Measurements from ENCODE around the gene ARID4B. TPM values are rescaled to one million over a fixed set of nuclear protein-coding genes. Genes with fewer than 3 reads are reported as not detected.

Gene ARID4B
- total RNA-seq, 1 donor from 2014 or later: 20.0 TPM

DNA sequence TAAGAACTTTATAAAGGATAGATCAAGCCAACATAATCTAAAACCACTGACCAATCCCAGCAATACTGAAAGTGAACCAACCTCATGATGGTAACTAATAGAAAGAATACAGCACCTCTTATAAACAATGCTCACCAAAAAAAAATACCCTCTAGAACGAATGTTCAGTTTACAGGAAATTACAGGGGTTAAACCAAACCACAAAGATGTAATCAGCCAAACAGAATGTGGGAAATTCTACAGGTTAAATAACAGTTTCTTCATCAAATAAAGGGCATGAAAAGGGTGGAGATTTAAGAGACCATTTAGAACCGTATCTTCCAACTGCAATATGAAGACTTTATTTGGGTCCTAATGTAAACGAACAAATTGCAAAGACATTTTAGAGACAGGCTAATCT is 30.4 kb downstream of the ARID4B start:
- H3K27me3 ChIP-seq (ENCODE audit: control insufficient read depth, insufficient read depth, low read length): no peaks in the 10 kb centered on the region
- no peak for DNase-seq (ENCODE audit: low read depth)
- TF ChIP-seq, protein P1, sequence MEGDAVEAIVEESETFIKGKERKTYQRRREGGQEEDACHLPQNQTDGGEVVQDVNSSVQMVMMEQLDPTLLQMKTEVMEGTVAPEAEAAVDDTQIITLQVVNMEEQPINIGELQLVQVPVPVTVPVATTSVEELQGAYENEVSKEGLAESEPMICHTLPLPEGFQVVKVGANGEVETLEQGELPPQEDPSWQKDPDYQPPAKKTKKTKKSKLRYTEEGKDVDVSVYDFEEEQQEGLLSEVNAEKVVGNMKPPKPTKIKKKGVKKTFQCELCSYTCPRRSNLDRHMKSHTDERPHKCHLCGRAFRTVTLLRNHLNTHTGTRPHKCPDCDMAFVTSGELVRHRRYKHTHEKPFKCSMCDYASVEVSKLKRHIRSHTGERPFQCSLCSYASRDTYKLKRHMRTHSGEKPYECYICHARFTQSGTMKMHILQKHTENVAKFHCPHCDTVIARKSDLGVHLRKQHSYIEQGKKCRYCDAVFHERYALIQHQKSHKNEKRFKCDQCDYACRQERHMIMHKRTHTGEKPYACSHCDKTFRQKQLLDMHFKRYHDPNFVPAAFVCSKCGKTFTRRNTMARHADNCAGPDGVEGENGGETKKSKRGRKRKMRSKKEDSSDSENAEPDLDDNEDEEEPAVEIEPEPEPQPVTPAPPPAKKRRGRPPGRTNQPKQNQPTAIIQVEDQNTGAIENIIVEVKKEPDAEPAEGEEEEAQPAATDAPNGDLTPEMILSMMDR (IDR thresholded peaks at IDR 0.05; ENCODE audit: insufficient read depth, low read length, poor library complexity, severe bottlenecking): no peak

GRCh38 chr1:235296729-235297128 is 31.2 kb downstream of the ARID4B start:
- no peak overlapping the region for H3K4me3 ChIP-seq (ENCODE audit: low read depth, low read length)
- H3K27me3 ChIP-seq (ENCODE audit: control insufficient read depth, insufficient read depth, low read length): no peaks in the 10 kb centered on the region
- no peak for DNase-seq (ENCODE audit: low read depth)
- TF ChIP-seq, protein P1 (IDR thresholded peaks at IDR 0.05; ENCODE audit: insufficient read depth, low read length, poor library complexity, severe bottlenecking): no peak
- no peaks in the 10 kb centered on the region for H3K36me3 ChIP-seq (ENCODE audit: control insufficient read depth, insufficient read depth, low read length)

More for the DNA sequence above, 30.4 kb downstream of the ARID4B start:
- no peak overlapping the region for H3K4me3 ChIP-seq (ENCODE audit: low read depth, low read length)
- no peaks in the 10 kb centered on the region for H3K36me3 ChIP-seq (ENCODE audit: control insufficient read depth, insufficient read depth, low read length)

GRCh38 chr1:235295902-235296350 is 32.1 kb downstream of the ARID4B start:
- TF ChIP-seq, protein P1 (IDR thresholded peaks at IDR 0.05; ENCODE audit: insufficient read depth, low read length, poor library complexity, severe bottlenecking): no peak
- Histone ChIP-seq H3K27me3 (ENCODE audit: control insufficient read depth, insufficient read depth, low read length) (no peaks in the 10 kb centered on the region), H3K4me3 (ENCODE audit: low read depth, low read length) (no peak overlapping the region), H3K36me3 (ENCODE audit: control insufficient read depth, insufficient read depth, low read length) (no peaks in the 10 kb centered on the region)
- DNase-seq (ENCODE audit: low read depth): peak; percentile 16

DNA sequence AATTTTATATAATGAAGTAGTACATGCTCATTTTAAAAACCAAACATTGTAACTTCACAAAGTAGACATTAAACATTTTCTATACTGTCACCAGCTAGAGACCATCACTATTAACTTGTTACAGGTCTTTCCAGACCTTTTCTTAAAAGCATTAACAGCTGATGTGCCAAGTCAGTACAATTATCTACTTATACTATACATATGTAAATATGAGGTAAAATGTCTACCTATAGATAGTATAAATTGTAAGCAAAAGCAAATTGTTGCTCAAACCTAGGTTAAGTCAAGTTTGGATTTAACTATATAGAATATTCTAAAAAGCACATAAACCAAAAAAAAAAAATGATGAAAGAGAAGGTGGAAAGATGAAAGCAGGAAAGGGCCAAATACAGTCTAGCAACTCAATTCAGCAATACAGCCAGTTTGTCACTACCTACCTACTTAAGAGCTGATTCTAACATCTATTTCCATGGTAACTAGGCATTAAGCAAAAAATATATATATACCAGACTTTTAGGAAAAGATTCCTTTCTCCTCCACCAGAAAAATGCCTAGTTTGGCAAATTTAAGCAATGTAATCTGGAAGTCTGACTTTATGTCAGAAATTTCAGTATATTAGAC is 34.5 kb downstream of the ARID4B start:
- Histone ChIP-seq H3K36me3 (ENCODE audit: control insufficient read depth, insufficient read depth, low read length) (no peaks in the 10 kb centered on the region), H3K4me3 (ENCODE audit: low read depth, low read length) (no peak overlapping the region), H3K27me3 (ENCODE audit: control insufficient read depth, insufficient read depth, low read length) (no peaks in the 10 kb centered on the region)
- no peak for DNase-seq (ENCODE audit: low read depth)
- TF ChIP-seq, protein P1 (IDR thresholded peaks at IDR 0.05; ENCODE audit: insufficient read depth, low read length, poor library complexity, severe bottlenecking): no peak

DNA sequence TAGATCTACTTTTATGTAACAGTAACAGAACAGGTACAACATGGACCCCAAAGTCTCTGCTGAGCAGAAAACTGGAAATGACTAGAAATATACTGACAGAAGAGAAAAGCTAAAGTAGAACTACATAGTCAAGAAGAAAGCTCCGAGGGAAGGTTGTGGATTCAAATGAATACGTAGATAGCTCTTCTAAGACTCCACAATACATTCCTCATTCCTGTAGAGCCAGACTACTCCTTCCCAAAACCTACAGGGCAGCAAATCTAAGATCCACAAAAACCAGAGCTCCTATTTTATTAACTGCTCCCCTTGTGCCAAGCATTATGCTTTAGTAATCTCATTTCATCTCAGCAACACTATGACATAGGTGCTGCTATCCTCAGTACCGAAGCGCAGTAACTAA is 35.2 kb downstream of the ARID4B start:
- no peak for DNase-seq (ENCODE audit: low read depth)
- TF ChIP-seq, protein P1 (IDR thresholded peaks at IDR 0.05; ENCODE audit: insufficient read depth, low read length, poor library complexity, severe bottlenecking): no peak
- H3K36me3 ChIP-seq (ENCODE audit: control insufficient read depth, insufficient read depth, low read length): no peaks in the 10 kb centered on the region
- H3K4me3 ChIP-seq (ENCODE audit: low read depth, low read length): no peak overlapping the region
- H3K27me3 ChIP-seq (ENCODE audit: control insufficient read depth, insufficient read depth, low read length): no peaks in the 10 kb centered on the region

DNA sequence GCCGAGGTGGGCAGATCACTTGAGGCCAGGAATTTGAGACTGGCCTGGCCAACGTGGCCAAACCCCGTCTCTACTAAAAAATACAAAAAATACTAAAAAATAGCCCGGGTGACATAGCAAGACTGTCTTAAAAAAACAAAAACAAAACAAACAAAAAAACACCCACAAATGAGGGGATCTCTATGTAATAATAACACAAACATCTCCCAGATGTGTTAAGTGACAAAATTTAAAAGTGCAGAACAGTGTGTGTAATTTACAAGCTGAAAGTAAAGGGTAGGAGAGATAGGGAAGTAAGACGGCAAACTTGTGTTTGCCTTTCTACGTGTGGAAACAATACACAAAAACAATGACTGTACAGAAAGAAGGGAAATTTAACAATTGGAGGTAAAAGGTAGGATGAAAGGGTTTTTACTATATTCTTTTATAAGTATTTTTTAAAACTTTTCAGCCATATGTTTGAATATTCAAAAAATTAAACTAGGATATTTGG is 36.3 kb downstream of the ARID4B start:
- H3K4me3 ChIP-seq (ENCODE audit: low read depth, low read length): no peak overlapping the region
- no peaks in the 10 kb centered on the region for H3K36me3 ChIP-seq (ENCODE audit: control insufficient read depth, insufficient read depth, low read length)
- H3K27me3 ChIP-seq (ENCODE audit: control insufficient read depth, insufficient read depth, low read length): no peaks in the 10 kb centered on the region
- TF ChIP-seq, protein P1 (IDR thresholded peaks at IDR 0.05; ENCODE audit: insufficient read depth, low read length, poor library complexity, severe bottlenecking): no peak
- no peak for DNase-seq (ENCODE audit: low read depth)

Data from kidney epithelial cell (primary cell).